ENCODE results near the gene RPL9. TPM values are rescaled to one million over a fixed set of nuclear protein-coding genes. Genes with fewer than 3 reads are reported as not detected.

The RPL9 gene
- total RNA-seq, 1 donor from 2014 or later, result 1,147 TPM

DNA sequence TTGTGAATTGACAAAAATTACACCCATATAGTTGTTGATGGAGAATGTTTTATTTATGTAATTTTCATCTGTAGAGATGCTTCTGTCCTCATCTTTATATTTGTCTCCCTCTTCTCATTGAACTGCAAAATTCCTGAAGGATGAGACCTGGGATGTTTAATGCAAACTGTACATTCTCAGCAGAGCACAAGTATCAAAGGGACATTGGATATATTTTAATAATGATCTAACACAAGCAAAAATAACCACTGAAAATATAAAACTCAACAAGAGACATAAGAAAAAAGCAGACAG lies 40.0 kb upstream of the RPL9 start:
- Mint-ChIP-seq H3K27me3 (ENCODE audit: unreplicated experiment) (no peaks in the 10 kb centered on the region), H3K27ac (ENCODE audit: unreplicated experiment) (peak overlapping the region; percentile 27), H3K9me3 (ENCODE audit: unreplicated experiment) (no peaks in the 10 kb centered on the region), H3K4me3 (ENCODE audit: unreplicated experiment) (no peak overlapping the region), H3K4me1 (ENCODE audit: unreplicated experiment) (peaks cover 40% of the 10 kb centered on the region), H3K36me3 (ENCODE audit: unreplicated experiment) (peaks cover 35% of the 10 kb centered on the region)
- no peak for DNase-seq (ENCODE audit: extremely low spot score, unreplicated experiment)
- TF ChIP-seq, protein P1, sequence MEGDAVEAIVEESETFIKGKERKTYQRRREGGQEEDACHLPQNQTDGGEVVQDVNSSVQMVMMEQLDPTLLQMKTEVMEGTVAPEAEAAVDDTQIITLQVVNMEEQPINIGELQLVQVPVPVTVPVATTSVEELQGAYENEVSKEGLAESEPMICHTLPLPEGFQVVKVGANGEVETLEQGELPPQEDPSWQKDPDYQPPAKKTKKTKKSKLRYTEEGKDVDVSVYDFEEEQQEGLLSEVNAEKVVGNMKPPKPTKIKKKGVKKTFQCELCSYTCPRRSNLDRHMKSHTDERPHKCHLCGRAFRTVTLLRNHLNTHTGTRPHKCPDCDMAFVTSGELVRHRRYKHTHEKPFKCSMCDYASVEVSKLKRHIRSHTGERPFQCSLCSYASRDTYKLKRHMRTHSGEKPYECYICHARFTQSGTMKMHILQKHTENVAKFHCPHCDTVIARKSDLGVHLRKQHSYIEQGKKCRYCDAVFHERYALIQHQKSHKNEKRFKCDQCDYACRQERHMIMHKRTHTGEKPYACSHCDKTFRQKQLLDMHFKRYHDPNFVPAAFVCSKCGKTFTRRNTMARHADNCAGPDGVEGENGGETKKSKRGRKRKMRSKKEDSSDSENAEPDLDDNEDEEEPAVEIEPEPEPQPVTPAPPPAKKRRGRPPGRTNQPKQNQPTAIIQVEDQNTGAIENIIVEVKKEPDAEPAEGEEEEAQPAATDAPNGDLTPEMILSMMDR (IDR thresholded peaks at IDR 0.05), result no peak

DNA sequence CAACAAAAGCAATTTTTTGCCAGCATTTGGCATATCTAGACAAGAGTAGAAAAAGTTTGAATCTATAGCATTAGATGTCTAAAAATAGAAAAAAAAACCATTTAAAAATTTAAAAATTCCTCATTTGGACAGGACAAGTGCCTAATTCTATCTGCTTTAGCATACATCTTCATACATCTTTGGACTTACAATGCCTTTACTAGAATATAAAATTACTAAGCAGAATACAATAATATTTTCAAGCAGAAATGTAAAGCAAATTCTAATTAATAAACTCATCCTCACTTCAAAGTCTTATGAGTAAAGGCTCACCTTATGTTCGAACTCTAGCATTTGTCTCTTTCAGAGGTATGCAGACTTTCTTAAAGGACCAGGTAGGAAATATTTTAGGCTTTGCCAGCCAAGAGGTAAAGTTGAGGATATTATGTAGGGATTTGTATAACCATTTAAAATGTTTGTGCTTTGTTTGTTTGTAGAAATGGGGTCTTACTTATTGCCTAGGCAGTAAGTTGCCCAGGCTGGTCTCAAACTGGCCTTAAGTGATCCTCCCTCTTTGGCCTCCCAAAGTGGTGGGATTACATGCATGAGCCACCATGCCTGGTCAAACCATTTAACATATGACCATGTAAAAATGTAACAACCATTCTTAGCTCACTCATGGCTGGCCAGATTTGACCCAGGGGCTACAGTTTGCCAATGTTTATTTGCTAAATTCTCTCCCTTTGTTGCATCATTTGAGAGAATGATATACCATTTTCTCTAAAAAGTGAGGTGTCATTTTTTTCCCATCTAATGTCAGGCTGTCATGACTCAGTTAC lies 39.4 kb upstream of the RPL9 start:
- H3K27ac Mint-ChIP-seq (ENCODE audit: unreplicated experiment), result no peak overlapping the region
- H3K4me1 Mint-ChIP-seq (ENCODE audit: unreplicated experiment), result peaks cover 34% of the 10 kb centered on the region
- no peak overlapping the region for H3K4me3 Mint-ChIP-seq (ENCODE audit: unreplicated experiment)
- no peaks in the 10 kb centered on the region for H3K27me3 Mint-ChIP-seq (ENCODE audit: unreplicated experiment)
- H3K9me3 Mint-ChIP-seq (ENCODE audit: unreplicated experiment), result no peaks in the 10 kb centered on the region
- H3K36me3 Mint-ChIP-seq (ENCODE audit: unreplicated experiment), result peaks cover 29% of the 10 kb centered on the region
- TF ChIP-seq, protein P1 (IDR thresholded peaks at IDR 0.05), result no peak
- DNase-seq (ENCODE audit: extremely low spot score, unreplicated experiment), result no peak

DNA sequence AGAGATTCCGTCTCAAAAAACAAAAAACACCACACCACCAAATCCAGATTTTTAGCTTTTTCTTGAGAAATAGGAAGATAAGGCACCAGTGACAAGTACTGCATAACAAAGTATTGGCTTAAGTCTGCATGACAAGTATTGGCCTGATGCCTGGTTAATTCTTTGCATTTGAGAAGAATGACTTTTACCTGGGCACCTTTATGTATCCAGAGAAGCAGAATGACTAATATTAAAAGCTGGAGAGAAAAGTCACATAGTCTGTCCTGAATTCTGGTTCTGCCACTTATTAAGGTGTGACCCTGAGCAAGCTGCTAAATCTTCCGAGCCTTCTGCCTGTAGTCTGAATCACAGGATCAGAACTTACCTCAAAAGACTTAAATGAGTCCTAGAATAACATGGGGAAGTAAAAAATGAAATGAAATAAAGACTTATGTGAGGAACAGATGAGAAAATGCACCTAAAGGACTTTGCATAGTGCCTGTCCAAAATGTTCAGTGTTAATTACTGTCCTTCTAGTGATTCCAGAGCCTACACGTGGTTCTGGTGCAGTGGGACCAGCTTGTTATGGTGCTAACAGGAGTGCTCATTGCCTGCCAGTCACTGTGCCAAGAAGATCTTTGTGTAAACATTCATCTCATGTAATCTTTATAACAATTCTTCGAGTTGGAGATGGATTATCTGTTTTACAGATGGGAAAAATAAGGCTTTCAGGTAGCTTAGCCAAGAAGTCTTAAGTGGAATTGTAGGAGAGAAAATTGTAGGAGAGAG lies 36.9 kb upstream of the RPL9 start:
- peak overlapping the region; percentile 45 for H3K27ac Mint-ChIP-seq (ENCODE audit: unreplicated experiment)
- H3K27me3 Mint-ChIP-seq (ENCODE audit: unreplicated experiment), result no peaks in the 10 kb centered on the region
- no peaks in the 10 kb centered on the region for H3K9me3 Mint-ChIP-seq (ENCODE audit: unreplicated experiment)
- peaks cover 11% of the 10 kb centered on the region for H3K4me1 Mint-ChIP-seq (ENCODE audit: unreplicated experiment)
- H3K36me3 Mint-ChIP-seq (ENCODE audit: unreplicated experiment), result peaks cover 20% of the 10 kb centered on the region
- H3K4me3 Mint-ChIP-seq (ENCODE audit: unreplicated experiment), result no peak overlapping the region
- TF ChIP-seq, protein P1 (IDR thresholded peaks at IDR 0.05), result no peak
- DNase-seq (ENCODE audit: extremely low spot score, unreplicated experiment), result no peak

DNA sequence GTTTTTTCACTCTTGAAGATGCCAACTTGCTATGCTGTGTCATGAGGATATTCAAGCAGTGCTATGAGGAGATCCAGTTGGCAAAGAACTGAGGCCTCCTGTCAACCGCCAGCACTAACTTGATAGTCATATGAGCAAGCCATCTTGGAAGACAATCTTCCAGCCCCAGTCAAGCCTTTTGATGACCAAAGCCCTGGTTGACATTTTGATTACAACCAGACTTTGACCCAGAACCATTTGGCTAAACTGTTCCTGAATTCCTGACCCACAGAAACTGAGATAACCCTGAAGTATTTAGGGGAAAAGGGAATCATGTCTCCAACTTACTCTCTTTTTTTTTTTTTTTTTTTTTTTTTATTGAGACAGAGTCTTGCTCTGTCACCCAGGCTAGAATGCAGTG lies 35.6 kb upstream of the RPL9 start:
- Mint-ChIP-seq H3K9me3 (ENCODE audit: unreplicated experiment) (no peaks in the 10 kb centered on the region), H3K27me3 (ENCODE audit: unreplicated experiment) (no peaks in the 10 kb centered on the region), H3K27ac (ENCODE audit: unreplicated experiment) (no peak overlapping the region), H3K4me3 (ENCODE audit: unreplicated experiment) (no peak overlapping the region), H3K36me3 (ENCODE audit: unreplicated experiment) (peaks cover 15% of the 10 kb centered on the region), H3K4me1 (ENCODE audit: unreplicated experiment) (peaks cover 7% of the 10 kb centered on the region)
- TF ChIP-seq, protein P1 (IDR thresholded peaks at IDR 0.05), result no peak
- DNase-seq (ENCODE audit: extremely low spot score, unreplicated experiment), result no peak

DNA sequence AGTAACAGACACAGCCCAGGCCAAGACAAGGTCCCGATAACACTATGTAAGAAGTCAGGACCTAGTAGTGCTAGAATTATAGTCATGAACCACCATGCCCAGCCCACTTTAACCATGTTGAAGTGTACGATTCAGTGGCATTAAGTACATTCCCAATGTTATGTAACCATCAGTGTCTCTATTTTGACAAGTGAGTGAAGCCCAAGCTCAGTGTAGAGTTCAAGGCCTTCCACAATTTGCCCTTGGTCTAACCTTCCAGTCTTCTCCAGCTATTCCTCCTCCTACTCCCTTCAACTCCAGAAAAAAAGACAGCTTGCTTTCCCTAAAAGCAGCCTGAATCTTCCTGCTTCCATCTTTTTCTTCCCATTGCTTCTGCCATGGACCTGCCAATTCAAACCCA lies 31.6 kb upstream of the RPL9 start:
- H3K27ac Mint-ChIP-seq (ENCODE audit: unreplicated experiment), result no peak overlapping the region
- TF ChIP-seq, protein P1 (IDR thresholded peaks at IDR 0.05), result no peak

More for the DNA sequence above, 31.6 kb upstream of the RPL9 start:
- DNase-seq (ENCODE audit: extremely low spot score, unreplicated experiment), result no peak
- no peaks in the 10 kb centered on the region for H3K9me3 Mint-ChIP-seq (ENCODE audit: unreplicated experiment)
- H3K4me3 Mint-ChIP-seq (ENCODE audit: unreplicated experiment), result no peak overlapping the region
- no peaks in the 10 kb centered on the region for H3K36me3 Mint-ChIP-seq (ENCODE audit: unreplicated experiment)
- no peaks in the 10 kb centered on the region for H3K4me1 Mint-ChIP-seq (ENCODE audit: unreplicated experiment)
- H3K27me3 Mint-ChIP-seq (ENCODE audit: unreplicated experiment), result no peaks in the 10 kb centered on the region
